ENCODE results near the gene LMX1A.

The LMX1A gene

DNA sequence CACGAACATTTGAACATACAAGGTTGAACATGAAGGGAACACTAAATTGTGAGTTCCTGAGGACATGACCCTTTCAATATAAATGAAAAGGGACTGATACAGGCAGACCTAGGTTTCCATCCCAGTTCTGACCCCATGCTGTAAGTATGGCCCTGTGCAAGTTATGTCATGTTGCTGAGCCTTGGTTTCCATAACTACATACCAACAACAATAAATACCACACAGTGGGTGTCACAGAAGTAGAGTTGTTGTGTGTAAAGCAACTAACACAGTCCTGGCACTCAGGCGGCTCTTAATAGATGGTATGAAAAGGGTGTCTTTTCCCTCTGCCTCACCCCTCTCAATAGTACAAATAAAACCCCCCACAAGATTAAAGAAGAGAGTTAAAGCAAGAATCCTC is 140.8 kb downstream of the LMX1A start:
- DNase-seq, result no peak

DNA sequence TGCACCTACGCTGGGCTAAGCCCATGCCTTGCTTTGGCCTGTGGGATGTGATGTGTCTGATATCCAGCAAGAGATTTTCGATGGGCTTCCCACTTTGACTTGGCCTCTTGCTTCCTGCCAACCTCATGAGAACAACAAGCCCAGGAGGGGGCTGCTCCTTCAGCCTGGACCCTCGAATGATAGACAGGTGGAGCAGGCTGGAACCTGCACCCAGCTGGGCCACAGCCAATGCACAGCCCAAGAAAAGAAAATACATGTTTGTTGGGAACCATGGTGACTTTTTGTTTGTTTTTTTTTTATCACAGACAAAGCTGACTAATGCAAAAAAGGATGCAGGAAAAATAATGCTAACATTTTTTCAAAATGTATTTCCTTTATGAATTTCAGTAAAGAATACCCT is 144.3 kb downstream of the LMX1A start:
- no peak for DNase-seq

DNA sequence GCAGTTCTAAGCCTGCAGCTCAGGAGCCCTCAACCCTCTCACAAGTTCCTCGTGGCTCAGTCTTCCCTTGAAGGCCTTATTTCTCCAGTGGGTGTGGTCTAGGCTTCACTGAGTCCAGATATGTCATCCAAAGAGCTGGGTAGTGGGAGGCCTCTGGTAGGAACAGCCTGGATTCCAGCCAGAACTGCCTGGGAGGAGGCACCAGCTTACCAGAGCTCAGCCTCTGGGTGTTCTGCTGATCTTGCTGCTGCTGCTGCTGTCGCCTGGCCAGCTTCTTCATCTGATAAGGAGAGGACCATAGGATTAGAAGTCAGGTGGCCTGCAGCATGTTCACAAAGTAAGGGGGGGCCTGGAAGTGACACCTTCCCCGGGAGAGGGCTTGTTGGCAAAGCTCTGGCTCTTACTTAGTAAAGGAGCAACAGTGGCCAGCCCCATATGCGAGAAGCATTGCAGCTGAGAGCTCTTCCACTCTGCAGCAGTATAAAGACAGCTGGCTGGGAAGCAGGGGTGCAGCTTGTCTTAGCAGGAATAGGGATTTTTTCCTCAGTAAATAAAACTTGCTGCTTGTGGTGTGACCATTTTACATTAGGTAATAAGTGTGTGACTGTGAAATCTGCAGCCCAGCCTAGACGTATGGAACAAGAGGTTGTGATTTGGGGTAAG is 148.5 kb downstream of the LMX1A start:
- DNase-seq, result no peak

DNA sequence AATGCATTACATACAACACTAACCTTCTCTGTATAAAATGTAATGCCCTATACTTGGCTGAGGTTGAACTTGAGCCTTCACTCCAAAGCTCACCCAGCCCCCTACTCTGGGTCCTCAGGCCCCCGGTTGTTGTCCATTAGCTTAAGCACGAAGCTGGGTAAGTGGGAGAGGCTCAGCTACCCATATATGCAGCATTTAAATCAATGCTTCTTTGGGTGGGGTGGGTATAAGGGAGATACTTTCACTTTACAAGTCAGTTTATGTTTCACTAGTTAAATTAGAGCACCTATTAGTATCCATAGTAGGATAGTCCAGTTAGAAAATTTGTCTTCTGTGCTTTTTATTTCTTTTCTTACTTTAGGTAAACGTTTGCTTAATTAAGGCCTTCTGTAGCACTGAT is 151.4 kb downstream of the LMX1A start:
- DNase-seq, result no peak

DNA sequence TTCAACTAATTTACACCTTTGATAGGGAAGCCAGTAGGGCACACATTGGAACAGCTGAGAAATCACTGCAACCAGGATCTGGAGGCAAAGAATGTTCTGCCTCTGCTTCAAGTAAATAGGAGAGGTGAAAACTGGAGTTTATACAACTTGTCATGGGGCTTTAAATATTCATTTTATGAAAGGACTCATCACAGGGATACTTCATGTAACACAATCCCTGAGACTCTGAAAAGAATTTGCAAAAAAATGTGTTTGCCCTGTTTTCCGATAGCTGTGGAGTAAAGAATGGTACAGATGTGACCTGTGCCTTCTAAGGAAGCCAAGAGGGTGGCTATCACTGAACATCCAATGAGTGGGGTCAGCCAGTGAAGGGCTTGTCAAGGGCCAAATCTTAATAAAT is 152.0 kb downstream of the LMX1A start:
- DNase-seq, result no peak

DNA sequence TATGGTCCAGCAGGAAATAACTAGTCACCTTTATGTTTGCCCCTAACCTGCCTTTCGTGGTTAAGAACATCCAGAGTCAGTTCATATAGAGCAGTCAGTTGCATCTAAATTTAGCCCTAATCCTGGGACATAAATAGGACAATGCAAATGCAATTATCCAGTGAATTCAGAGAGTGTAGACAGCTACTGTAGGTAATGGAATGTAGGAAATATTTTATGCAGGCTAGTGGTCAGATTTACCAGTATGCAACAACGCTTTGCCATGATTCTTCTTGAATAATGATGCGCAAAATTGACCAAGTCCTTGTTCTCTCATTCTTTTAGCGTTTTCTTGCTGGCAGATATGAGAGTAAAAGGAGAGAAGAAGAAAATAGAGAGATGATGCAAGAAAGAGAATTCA is 165.4 kb downstream of the LMX1A start:
- no peak for DNase-seq

DNA sequence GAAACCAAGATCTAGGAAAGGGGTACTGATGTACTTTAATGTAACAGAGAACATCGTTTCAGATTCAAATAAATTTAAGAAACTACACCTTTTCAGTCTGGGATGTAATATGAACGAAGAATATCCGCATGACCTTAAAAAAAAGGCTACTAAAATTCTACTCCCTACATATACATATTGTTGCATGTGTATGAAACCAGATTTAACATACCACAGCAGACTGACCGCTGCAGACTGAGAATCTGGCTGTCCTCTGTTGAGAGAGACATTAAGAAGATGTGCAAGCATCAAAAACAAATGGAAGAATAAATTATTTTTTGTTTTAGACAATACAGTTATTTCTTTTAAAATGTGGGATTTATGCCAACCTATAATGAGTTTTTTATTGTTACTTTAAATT is 166.6 kb downstream of the LMX1A start:
- DNase-seq, result no peak

DNA sequence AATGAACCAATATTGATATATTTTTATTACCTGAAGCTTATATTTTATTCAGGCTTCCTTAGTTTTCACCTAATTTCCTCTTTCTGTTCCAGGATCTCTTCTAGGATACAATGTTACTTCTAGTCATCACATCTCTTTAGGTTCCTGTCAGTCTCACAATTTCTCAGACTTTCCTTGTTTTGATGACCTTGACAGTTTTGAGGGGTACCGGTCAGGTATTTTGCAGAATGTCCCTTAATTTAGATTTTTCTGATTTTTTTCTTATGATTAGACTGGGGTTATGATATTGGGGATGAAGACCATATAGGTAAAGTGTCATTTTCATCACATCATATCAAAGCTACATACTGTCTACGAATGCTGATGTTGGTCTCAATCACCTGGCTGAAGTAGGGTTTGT is 167.5 kb downstream of the LMX1A start:
- no peak for DNase-seq

DNA sequence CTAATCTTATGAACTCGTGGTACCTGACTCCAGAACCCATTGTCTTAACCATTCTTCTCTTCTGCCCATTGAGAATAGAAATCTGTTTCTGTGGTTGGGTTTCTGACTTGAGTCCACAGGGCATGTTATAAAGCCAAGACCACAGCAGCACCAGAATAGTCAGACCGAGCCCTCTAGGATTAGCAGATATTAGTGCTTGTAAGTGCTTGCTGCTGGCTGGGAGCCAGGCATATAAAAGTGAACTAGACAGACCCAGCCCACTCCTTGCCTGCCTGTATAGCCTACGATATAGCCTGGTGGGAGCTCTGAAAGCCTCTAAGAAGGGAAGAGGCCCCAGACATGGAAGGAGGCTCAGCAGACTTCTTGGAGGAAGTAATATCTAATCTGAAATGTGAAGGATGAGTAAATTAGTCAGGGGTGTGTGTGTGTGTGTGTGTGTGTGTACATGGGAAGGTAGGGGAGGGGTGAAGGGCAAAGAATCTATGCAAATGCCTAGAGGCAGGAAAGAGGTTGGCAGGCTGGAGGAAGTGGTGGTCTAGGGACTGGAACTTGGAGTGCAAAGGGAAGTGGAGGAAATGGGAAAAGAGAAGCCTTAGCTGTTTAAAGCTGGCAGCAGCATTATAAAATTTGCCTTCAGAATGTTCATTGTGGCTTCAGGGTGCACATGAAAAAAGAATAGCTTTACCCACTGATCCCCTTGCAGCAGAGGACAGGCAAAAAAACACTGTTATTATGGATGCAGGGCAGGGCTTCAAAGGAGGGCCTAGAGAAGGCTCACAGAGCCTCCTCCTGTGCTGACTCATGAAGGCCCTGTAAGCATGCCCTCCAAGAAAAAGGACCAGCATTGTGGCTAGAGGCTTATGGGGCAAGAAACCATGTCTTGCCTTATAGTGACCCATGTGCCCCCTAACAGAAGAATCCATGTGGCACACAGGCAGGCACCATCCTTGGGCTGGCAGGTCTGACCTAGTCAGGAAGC is 169.2 kb downstream of the LMX1A start:
- no peak for DNase-seq

DNA sequence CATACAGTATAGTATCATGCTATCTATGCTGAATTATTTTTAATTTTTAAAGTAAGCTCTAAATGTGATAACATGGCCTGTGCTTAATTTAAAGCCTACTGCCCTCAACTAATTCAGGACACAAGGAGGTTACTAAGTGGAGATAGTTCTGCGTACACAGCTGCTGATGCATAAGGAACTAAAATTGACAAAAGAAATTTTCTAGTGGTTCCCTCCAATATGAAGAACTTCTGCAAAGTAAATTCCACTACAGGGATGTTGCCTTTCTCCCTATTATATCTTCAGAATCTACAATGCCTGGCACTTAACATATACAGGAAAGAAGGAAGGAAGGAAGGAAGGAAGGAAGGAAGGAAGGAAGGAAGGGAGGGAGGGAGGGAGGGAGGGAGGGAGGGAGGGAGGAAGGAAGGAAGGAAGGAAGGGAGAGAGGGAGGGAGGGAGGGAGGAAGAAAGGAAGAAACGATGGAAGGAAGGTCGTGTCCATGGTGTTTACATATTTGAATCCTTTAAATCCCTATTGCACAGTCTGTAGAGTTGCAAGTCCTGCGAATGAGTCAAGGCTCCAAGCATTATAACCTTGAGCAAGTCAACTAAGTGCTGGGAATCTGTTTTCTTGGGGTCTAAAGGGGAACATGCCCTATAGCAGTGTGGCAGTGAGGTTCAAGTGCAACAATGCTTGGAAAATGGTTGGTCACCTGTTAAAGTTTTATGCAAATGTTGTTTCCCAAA is 171.2 kb downstream of the LMX1A start:
- no peak for DNase-seq

DNA sequence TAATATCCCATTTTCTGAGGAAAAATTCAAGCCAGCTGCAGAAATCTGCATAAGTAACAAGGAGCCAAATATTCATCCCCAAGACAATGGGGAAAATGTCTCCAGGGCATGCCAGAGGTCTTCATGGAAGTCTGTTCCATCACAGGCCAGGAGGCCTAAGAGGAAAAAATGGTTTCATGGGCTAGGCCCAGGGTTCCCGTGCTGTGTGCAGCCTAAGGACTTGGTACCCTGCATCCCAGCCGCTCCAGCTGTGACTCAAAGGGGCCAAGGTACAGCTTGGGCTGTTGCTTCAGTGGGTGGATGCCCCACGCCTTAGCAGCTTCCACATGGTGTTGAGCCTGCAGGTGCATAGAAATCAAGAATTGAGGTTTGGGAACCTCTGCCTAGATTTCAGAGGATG is 173.5 kb downstream of the LMX1A start:
- no peak for DNase-seq

DNA sequence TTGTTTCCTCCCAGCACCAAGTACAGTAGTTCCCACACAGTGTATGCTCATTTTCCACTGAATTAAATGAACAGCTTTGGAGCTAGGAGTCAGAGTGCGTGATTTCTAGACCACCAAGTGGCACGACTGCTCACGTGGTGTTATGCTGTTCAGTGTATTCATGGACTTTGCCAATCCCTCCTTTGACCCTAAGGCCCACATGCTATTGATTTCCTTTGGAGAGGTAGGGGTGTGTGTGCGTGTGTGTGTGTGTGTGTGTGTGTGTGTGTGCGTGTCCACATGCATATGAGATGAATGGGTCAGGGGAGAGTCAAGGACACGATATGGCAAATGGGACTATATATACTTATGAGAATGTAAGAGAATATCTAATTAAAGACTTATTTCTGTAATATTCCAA is 177.2 kb downstream of the LMX1A start:
- DNase-seq, result no peak

DNA sequence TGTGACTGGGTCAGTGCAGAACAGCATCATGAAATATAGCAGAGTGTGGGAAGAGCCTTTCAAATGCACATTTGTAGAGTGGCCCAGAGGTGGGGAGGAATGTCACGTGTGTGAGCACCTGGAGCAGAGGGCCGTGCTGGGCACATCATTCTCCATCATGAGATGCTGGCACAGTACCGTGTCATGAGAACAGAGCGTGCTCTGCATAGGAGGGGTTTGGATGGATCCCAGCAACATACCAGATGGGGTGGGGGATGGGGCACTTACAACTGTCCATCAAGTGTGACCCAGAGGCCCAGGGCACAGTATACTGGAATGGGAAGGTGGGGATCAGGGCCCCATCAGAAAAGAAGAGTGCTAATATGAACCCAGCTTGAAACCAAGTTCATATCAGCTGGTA is 182.0 kb downstream of the LMX1A start:
- DNase-seq, result no peak

DNA sequence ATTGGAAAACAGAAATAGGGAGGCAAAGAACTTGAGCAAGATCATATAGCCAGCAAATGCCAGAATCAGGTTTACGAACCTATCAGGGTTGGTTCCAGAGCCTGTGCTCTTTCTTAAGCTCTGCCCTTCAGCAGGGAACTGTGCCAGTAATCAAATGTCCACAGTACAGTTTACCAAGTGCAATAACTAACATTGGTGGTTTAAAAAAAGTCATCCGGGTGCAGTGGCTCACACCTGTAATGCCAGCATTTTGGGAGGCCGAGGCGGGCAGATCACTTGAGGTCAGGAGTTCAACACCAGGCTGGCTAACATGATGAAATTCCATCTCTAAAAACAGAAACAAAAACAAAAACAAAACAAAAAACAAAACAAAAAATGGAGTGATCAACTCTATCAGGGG is 182.7 kb downstream of the LMX1A start:
- DNase-seq, result no peak

DNA sequence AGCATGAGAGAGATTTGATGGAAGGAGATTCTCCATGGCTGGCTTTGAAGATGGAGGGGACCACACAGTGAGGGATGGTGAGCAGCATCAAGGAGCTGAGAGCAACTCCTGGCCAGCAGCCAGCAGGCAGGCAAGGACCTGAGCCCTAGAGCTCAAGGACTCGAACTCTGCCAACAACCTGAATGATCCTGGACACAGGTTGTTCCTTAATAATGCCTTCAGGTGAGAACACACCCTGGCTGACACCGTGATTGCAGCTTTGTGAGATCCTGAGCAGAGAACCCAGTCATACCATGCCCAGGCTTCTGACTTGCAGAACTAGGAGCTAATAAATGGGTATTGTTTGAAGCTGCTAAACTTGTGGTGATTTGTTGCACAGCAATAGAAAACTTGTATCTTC is 183.1 kb downstream of the LMX1A start:
- no peak for DNase-seq

DNA sequence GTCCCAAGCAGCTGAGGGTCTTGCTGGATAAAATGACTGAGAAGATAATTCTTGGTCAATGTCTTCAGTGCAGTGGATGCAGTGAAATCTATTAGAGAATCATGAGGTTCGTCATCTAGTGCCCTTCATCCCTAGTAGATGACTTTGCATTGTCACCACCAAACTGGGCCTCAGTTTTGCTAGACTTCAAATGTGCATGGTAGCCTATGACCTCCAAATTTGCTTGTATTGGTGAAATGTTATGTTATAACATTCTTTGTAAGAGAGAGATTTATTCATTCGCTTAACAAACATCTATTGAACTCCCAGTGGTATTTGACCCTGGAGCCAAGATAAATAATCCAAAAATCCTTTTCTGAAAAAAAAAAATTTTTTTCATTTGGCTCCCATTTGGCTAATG is 183.8 kb downstream of the LMX1A start:
- no peak for DNase-seq

DNA sequence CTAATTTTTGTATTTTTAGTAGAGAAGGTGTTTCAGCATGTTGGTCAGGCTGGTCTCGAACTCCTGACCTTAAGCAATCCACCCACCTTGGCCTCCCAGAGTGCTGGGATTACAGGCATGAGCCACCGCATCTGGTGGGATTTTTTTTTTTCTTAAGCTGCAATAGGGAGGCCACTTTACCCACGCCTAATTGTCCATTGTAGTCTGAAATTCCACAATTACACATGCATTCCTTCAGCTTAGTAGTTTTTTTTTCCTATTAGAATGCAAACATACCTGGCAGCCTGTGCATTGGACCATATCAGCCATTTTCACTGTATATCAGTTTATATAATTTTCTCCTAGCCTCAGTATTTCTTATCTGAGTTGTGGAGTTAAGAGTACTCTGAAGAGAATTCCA is 186.8 kb downstream of the LMX1A start:
- no peak for DNase-seq

DNA sequence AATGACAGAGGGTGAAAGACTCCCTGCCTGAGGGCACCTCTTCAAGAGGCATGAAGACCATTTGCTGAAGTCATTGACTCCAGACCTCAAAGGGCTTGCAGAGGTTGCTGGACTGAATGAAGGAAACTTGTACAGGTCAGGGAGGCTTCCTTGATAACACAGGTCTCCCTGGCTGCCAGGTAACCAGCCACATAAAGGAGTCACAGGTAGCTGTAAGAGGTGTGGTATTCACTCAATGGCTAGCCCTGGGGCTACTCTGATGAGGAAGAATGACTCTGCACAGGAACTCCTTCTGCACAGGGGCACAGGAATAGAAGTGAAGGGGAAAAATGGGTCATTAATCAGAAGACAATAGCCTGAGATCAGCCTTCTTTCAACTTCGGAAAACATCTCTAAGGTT is 187.5 kb downstream of the LMX1A start:
- DNase-seq, result no peak

DNA sequence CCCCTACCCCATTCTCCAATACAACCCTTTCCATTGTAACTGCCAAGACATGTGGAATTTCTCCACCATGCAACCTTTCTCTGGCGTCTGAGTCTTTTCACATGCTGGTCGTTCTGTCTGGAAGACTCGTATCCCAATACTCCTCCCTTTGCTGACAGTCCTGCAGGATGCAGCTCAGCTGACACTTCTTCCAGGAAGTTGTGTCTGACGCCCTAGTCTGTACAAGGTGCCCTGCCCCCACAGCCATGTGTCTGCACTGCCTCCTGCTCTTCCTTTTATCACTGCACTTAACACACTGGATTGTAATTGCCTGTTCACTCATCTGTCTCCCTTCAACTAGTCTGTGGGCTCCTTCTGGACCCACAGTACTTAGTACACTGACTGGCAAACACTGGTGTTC is 188.0 kb downstream of the LMX1A start:
- DNase-seq, result no peak

DNA sequence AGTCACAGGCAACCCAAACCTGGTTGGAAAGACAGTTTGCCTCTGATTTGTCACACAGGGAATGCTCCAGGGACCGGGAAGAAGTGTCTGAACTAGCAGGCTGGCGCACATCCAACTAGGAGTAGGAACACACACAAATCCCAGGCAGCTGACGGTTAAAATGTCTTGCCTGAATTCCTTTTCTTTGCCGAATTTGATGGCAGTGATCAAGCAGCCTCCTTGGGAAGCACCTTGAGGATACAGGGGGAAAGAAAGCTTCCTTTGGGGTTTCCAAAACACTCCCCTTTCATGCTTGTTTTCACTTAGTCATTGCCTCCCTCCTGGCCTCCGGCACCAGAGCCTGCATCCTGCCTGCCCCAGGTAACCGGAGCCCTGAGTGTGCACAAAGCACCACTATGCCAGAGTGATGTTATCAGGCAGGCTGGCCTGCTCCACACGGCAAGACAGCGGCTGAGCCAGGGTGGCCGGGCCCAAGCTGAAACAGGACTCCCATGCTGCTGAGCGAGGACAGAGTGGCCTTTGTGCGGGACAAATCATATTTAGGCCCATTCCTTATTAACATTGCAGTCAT is 193.8 kb downstream of the LMX1A start:
- DNase-seq, result no peak

DNA sequence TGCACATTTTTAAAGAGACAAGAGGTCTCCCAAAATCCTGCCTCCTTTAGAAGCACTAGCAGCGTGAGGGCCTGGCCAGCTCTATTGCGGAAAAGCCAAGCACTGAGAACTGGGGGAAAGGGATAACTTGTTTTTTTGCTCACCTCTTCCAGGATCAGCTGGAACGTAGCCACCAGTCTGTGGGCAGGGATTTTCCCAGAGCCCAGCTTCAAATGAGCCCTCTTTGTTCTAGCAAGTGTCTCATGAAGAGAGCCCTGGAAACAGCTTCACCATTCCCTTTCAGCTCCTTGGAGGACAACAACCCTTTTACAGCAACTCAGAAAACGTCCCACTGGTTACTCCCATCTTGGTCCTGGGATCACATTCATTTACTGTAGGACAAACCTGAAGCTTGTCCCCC is 195.4 kb downstream of the LMX1A start:
- no peak for DNase-seq

DNA sequence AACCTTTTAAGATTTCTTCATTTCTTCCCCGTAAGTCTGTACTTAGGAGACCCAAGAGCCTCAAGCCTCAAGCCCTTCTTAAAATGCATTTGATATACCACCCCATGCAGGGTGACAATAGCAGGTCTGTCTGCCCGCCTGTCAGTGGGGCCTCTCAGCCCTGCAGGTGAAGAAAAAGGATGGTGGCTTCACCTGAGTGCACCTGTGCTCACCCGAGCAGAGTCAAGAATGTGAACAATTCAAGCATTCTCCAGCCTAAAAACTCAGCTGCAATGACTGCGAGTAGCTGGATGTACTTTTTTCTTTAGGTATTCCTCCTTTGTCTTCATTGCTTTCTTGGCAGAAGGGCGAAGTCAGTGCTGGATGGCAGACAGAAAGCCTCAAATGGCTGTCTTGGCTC is 203.3 kb downstream of the LMX1A start:
- DNase-seq, result no peak

DNA sequence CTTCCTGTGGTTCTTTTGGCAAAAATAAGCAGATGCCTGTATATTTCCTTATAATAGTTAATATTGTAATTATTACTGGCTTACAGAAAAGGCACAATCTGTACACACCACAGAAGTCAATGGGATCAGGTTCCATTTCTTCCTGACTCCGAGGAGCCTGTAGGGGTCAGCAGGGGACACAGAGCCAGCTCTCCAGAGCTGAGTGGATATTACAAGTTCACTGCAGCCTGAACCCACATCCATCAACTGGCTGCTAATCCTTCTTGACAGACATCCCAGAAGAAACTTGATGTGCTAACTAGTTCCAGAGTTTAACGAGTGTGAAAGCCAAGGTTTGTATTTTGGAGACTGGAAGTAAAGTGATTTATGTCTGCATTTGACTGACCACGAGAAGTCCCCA is 203.8 kb downstream of the LMX1A start:
- no peak for DNase-seq

DNA sequence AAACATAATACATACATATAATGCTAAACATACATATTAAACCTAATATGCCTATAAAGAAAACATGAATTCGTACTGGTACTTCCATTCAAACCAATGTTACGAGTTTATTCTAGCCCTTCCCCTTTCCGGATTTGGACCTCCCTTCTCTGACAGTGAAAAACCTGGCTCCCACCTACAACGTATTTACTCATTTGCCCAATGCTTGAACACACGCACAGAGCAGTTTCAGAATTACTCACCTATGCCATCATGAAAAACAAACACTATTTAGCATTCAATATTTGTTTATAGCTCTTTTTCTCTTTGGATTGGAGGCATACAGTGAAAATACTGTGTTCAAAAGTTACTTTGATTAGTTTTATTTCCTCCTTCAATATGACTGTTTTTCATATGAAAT is 204.4 kb downstream of the LMX1A start:
- DNase-seq, result no peak
